ENCODE data around the gene FAM107A. TPM values are rescaled to one million over a fixed set of nuclear protein-coding genes. Genes with fewer than 3 reads are reported as not detected.

Gene FAM107A
- total RNA-seq, 1 experiment from 2014 or later: not detected

DNA sequence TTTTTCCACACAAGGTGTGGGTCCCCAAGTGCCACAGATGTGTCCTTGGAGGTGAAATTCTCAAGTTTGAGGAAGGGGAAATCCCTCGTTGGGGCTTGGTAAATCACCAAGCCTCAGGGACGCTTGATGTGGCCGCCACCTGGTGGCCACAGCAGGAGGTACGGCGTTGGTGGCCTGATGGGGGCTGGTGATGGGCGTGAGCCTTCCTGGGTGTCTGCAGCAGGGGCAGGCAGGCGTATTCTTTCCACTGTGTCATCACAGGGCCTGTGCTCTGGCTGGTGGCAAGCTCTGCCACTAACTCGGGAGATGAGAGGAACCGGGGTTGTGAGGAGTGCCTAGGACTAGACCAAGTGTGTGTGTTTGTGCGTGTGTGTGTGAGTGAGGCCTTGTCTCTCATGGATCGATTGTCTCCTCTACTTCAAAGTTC, 44.4 kb downstream of the FAM107A start:
- Histone ChIP-seq H3K36me3 (ENCODE audit: control insufficient read depth in 1 of 2, insufficient read depth in 2 of 2, low read length in 2 of 2) (no peaks in the 10 kb centered on the region), H3K4me2 (ENCODE audit: low read length) (peak overlapping the region; percentile 63), H3K27me3 (ENCODE audit: insufficient read depth, low read length) (no peaks in the 10 kb centered on the region), H3K27ac (ENCODE audit: low read depth, low read length) (no peak overlapping the region), H3K9me3 (ENCODE audit: control insufficient read depth in 1 of 2, insufficient read depth in 1 of 2, low read depth in 1 of 2, low read length in 2 of 2) (no peaks in the 10 kb centered on the region), H3K4me3 (replicated peaks in 1 of 2; ENCODE audit: low read depth in 1 of 2, low read length in 2 of 2) (0 out of 4 replicates have a peak overlapping the region, but pooled peaks of 1 of the 2 experiments have one; percentile 12), H3K79me2 (ENCODE audit: insufficient read depth, low read length) (no peaks in the 10 kb centered on the region), H3K9me2 (ENCODE audit: insufficient read depth) (no peaks in the 10 kb centered on the region), H3K4me1 (ENCODE audit: control insufficient read depth in 1 of 2, insufficient read depth in 2 of 2, low read length in 2 of 2) (peaks cover 2 to 14% of the 10 kb centered on the region in 2 experiments; a peak in 2 of 4 replicates), H4K20me1 (ENCODE audit: insufficient read depth) (no peaks in the 10 kb centered on the region), H3K9ac (ENCODE audit: low read length) (no peak overlapping the region), H2AFZ (ENCODE audit: low read depth, low read length, poor library complexity, severe bottlenecking) (peak overlapping the region; percentile 99)
- ATAC-seq: peak; percentile 91
- ChIA-PET POLR2A (no interaction called here), CTCF (interaction anchor here (1.1 kb wide), 1 partner anchor 41 kb away, joined by 3 read pairs; the partner anchor contains the start of gene KCTD6), RAD21 (ENCODE audit: low non-redundant PET in 1 of 2, low total read pairs in 2 of 2, uncharacterized antibody in 2 of 2, unreplicated experiment in 2 of 2) (no interaction called here)
- peak; percentile 69 for DNase-seq (ENCODE audit: low read depth, low spot score)
- BruUV-seq (replicated peaks): no TSS peak
- TF ChIP-seq RAD21 (IDR thresholded peaks at IDR 0.05; ENCODE audit: low read depth) (peak; percentile 95), POLR2AphosphoS5 (IDR thresholded peaks at IDR 0.05; ENCODE audit: low read depth, low read length) (peak; percentile 19; the same call in 1 of the 2 replicates), TCF7L2 (IDR thresholded peaks at IDR 0.05; ENCODE audit: borderline replicate concordance, extremely low read depth, insufficient read depth, insufficient read length) (peak; percentile 23)
- TF ChIP-seq, protein P1, sequence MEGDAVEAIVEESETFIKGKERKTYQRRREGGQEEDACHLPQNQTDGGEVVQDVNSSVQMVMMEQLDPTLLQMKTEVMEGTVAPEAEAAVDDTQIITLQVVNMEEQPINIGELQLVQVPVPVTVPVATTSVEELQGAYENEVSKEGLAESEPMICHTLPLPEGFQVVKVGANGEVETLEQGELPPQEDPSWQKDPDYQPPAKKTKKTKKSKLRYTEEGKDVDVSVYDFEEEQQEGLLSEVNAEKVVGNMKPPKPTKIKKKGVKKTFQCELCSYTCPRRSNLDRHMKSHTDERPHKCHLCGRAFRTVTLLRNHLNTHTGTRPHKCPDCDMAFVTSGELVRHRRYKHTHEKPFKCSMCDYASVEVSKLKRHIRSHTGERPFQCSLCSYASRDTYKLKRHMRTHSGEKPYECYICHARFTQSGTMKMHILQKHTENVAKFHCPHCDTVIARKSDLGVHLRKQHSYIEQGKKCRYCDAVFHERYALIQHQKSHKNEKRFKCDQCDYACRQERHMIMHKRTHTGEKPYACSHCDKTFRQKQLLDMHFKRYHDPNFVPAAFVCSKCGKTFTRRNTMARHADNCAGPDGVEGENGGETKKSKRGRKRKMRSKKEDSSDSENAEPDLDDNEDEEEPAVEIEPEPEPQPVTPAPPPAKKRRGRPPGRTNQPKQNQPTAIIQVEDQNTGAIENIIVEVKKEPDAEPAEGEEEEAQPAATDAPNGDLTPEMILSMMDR (IDR thresholded peaks at IDR 0.05 in 2 of 3, conservative IDR thresholded peaks at IDR 0.05 in 1 of 3; ENCODE audit: borderline replicate concordance in 1 of 3, insufficient read depth in 1 of 3, low read depth in 2 of 3, low read length in 2 of 3): peak; percentile 91 to 95 (median 94)
- TF ChIP-seq, protein P2, sequence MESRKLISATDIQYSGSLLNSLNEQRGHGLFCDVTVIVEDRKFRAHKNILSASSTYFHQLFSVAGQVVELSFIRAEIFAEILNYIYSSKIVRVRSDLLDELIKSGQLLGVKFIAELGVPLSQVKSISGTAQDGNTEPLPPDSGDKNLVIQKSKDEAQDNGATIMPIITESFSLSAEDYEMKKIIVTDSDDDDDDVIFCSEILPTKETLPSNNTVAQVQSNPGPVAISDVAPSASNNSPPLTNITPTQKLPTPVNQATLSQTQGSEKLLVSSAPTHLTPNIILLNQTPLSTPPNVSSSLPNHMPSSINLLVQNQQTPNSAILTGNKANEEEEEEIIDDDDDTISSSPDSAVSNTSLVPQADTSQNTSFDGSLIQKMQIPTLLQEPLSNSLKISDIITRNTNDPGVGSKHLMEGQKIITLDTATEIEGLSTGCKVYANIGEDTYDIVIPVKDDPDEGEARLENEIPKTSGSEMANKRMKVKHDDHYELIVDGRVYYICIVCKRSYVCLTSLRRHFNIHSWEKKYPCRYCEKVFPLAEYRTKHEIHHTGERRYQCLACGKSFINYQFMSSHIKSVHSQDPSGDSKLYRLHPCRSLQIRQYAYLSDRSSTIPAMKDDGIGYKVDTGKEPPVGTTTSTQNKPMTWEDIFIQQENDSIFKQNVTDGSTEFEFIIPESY (IDR thresholded peaks at IDR 0.05; ENCODE audit: extremely low read depth, insufficient replicate concordance, low read length): no peak
- intact Hi-C loops (cut with micrococcal nuclease): loop anchor here (1.0 to 2.0 kb wide), 5 partner anchors 70 to 346 kb away; no protein-coding TSS in a partner anchor
